HTERT RPE-1 (cell line): ENCODE data around the gene CAMK1D.
"Not testable (repeated sequence)": the region's sequence is repeated elsewhere in the genome, so short reads cannot be mapped to it uniquely, and the experiment has no call there.

Experiments
- in situ Hi-C: fragments of 300-500 bp; cut with MboI; formaldehyde crosslinking; loops from 4 replicates; pipeline ENCODE4 v1.14.3; 2020; ENCODE audit warnings: low sequenced_read_pairs

The CAMK1D gene

DNA sequence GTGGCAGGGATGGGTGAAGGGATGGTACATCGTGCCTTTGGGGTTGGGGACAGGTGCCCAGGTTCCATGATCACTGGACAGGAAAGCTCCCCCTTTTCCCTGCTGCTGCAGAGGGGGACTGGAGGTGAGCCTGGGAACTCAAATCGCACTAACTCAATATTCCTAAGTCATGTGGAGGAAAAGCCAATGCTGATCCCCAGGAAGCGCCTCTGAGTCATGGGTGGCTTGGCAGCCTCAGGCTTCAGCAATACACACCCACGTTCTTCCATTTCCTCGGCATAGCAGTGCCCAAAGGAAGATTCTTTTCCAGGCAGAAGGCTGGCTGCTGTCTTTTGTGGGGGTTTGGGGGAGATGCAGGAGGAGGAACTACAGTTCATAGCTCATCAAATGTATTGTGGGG, 486.4 kb downstream of the CAMK1D start:
- in situ Hi-C loops, result no loop called here

DNA sequence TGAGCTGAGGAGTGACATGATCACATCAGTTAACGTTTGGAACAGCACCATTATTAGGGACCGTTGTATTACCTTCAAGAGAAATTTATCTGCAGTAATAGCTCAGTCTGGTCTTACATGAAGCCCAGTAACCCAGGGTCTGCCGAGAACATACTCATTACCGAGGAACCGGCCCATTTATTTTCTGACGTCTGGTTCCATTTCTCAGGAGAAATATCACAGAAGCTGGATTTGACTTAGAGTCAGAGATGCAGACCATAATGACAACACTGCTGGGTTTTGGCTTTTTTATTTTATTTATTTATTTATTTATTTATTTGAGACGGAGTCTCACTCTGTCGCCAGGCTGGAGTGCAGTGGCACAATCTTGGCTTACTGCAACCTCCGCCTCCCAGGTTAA, 489.0 kb downstream of the CAMK1D start:
- in situ Hi-C loops, result no loop called here

DNA sequence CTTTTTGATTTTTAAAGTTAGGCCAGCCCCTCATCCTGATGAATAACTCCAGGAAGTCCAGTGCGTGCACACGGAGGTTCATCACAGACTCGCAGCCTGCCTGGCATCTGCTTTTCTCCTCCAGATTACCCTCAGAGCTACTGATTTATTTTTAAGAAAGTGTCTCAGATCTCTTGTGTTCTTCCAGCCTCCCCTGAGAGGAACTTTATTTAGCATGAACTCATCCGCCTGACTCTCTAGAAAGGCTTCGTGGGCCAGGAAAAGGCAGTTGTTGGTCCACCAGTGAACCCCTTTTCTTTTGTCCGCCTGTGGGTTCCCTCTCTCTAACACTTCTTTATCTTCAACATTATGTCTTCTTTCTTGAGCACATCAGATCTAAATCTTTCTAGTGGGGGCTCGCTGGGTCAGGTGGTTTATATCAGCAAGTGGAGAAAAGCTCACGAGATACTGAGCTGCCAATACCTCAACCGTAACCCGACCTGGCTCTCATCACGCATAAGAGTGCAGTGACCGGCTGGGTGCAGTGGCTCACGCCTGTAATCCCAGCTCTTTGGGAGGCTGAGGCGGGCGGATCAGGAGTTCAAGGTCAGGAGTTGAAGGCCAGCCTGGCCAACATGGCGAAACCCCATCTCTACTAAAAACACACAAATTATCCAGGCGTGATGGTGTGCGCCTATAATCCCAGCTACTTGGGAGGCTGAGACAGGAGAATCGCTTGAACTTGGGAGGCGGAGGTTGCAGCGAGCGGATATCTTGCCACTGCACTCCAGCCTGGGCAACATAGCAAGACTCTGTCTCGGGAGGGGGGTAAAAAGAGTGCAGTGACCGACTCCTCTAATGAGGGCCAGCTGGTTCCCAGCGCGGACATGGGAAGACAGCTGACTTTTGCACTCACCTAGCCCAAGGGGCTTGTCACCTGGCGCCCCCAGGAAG, 489.9 kb downstream of the CAMK1D start:
- in situ Hi-C loops, result no loop called here

DNA sequence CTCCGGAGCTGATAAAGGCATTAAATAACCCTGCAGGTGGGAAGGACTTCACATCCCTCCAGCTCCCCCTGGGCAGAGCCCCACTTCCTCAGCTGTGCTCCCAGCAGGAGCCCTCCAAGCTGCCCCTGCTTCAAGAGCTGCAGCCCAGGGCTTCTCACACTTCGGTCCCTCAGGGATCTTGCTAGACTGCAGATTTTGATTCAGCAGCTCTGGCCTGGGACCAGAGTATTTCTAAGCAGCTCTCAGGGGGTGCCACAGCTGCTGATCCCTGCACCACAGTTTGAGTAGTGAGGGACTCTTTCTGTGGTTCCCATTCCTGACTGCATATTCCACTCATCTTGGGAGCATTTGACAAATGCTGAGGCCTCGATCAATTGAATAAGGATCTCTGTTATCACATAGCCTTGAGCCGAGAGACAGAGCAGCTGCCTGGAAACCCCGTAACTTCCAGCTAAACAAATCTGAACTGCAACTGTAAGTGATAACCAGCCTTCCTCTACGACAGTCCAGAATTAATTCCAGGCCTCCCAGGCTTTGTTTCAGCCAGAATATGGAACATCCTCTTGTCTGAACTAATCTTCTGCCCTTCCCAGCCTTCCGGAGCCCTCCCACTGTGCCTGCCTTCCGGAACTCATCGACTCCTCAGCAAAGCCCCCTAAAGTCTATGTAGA, 490.7 kb downstream of the CAMK1D start:
- in situ Hi-C loops, result no loop called here

DNA sequence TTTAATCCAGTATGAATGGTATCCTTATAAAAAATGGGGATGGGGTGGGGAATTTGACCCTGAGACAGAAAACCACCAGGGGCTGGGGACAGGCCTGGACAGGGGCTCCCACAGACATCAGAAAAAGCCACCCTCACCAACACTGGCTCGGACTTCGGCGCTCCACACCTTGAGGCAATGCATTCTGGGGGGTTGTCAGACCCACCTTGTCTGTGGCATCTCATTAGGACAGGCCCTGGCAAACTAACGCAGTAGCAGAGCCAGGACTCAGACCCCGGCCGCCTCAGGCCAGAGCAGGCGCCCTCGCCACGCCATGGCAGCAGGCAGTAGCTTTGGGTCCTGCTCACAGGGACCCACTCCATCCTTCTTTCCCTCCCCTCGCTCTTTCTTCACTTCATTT, 492.1 kb downstream of the CAMK1D start:
- in situ Hi-C loops, result no loop called here

DNA sequence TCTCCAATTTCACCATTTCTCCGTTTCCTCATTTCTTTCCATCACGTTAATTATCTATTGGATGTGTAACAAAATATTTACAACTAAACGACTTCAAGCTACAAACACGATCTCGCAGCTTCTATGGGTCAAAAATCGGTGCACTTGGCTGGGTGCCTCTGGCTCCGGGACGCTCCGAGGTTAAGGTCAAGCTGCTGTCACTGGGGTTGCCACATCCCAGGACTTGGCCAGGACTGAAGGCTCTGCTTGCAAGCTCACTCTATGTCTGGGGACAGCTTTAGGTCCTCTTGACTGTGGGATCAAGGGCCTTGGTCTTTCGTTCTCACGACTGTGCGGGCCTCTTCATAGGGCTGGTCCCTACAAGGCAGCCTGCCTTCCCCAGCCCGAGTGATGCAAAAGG, 492.5 kb downstream of the CAMK1D start:
- in situ Hi-C loops, result no loop called here

DNA sequence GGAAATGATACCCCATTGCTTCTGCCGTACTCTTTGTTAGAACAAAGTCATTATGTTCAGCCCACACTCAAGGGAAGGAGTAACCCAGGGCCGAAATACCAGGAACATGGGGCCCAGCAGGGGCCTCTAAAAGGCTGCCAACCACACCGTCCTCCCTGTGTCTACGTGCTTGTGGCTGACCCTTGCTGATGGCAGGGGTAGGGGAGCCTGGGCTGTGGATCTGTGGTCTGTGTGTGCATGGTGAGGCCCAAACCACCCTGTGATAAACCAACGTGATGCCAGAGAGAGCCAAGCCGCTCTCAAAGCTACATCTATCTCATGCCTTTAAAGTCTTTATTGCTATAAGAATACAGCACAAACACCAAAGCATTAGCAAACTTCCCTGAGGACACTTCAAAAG, 493.0 kb downstream of the CAMK1D start:
- in situ Hi-C loops, result no loop called here

DNA sequence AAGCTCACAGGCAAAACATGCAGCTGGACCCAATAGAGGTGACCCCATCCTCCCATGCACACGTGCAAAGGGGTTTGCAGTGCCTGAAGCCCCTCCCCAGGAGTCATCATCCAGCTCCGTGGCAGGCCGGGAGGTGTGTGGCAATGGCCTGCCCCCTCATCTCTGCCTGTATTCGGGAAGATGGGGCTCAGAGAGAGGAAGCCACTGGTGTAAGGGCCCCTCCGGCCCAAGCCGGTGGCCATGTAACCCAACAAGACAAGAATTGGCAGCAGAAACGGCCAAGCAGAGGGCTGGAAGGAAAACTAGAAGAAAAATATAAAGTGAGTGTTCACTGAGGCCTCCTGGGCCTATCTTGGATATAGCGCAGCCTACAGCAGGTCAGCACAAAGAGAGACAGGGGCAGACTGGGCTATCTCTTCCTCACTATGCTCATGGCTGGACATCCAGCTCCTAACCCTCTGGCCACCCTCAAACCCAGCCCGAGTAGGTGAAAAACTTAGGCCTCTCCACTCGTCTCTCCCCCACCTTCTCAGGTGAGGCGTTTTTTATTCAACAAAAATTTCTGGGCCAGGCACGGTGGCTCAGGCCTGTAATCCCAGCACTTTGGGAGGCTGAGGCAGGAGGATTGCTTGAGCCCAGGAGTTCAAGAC, 494.1 kb downstream of the CAMK1D start:
- in situ Hi-C loops, result no loop called here

DNA sequence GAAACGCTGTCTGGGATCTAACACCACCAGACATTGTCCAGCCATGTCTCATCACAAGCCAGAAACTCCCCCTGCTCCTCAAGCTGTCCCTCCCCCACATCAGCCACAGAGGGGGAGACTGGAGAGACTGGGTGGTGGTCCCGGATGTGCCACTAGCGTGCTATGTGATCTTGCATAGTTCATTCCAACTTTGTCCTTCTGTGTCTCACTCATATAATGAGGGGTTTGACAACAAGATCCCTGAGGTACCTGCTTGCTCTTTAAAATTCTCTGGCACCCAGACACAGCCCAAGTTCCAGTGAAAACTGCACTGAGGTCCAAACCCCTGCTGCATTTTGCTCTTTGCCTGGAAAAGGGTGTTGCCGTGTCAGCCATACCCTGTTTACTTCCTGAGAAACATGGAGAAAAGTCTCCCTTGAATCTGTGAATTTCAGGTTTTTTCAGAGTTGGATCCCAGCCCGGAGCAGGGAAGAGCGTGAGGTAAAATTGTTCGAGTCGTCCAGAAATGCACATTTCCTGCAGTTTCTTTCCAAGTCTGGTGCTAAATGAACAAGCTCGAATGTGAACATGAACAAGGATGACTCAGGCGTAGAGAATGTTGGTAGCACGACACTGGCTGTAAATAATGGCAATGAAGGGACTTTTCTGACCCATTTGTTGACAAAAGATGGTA, 495.6 kb downstream of the CAMK1D start:
- in situ Hi-C loops, result no loop called here

DNA sequence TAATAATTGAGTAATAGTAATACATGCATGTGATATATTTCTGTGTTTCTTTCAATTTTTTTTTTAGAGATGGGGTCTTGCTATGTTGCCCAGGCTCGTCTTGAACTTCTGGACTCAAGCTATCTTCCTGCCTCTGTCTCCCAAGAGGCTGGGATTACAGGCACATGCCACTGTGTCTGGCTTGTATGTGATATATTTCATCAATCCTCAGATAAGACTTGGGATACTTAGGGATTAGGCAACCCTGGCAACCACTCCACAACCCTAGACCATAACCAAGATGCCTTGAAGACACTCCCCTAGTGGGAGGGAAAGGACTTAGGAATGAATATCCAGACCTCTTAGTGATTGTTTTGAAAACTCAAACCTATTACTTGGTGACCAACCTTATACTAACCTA, 497.4 kb downstream of the CAMK1D start:
- in situ Hi-C loops, result no loop called here

DNA sequence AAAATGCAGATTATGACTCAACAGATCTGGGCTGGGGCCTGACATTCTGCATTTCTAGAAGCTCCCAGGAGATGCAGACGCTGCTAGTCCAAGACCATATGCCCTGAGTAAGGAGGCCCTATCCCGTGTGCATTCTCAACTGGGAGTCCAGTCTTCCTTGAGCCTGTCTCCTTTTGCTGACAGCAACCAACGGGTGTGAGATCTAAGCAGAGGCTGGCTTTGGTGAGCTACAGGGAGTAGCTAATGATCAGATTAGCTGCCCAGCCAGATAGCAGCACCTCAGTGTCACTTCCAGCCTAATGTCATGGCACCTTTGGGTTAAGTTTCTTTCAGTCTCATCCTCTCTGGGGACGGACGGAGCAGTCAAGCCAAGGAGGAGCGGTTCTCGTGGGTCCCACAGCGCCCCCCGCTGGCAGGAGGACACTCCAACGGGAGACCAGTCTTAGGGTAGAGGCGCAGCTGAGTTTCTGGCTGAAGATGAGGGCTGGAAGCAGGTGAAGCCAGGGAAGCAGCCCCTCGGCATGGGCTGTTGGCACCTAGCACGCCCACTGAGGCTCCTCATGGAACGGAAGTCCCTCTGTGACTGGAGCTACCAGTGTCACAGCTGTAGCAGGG, 498.1 kb downstream of the CAMK1D start:
- in situ Hi-C loops, result no loop called here

DNA sequence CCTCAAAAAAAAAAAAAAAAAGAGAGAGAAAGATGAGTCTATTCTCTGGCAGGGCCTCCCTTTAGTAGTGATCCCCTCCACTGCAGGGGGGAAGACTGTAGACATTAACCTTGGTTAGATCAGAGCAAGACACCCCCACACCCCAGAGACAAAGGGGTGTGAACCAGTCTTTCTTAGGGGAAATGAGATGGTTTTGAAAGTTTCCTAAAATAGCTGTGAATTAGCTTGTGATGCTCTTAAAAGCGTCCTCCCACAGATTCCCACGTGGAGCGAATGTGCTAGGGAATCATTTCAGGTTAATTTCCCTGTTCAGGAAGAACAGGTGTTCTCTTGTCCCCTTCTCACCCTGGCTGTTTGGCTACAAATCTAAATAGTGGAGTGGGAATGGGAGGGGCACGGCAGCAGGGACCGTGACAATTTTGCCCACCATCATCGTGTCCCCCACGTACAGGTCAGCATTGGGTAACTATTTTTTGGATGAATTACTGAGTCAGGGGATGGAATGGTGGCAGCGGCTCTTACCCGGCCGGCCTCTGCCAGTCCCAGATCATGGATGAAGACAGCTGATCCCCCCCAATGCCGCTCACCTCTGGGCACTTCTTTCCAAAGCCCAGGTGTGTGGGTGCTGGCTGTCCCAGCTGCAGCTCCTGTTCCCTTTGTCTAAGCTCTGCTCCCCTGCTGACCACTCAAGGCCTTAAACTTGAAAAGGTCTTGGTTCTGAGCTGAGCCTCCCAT, 499.3 kb downstream of the CAMK1D start:
- in situ Hi-C loops, result no loop called here

DNA sequence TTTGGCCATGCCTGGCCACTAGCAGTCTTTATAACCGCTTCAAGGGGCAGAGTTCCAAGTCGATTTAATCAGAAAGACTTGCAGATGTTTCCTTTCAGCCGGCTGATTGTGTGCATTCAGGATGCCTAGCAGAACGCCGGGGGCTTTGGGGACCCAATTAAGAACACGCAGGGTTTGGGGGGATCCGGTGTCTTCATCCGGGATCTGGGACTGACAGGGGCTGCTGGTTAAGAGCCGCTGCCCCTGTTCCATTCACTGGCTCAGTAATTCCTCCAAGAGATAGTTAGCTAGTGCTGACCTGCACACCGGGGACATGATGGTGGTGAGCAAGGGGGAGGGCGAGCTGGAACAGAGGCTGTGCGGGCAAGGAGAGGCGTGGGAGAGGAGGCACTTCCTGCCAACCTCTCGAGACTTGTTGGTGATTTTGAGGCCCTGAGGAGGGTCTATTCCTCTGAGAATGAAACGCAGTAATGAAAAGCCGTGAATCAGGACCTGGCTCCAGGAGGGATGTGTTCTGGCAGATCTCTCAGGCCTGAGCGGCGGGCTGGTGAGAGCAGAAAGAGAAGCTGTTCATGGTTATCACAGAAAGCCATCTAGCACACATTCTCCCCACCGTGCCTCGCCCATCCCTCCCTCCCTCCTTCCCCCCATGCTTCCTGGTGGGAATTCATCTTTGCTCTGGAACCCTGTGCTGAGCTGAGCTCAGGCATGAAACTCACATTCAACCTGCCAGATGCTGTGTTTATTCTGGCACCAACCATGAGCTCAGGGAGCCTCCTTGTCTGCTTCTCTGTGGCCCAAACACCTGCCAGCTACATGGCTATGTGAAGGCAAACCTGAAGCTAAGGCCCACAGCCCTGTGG, 500.2 kb downstream of the CAMK1D start:
- in situ Hi-C loops, result no loop called here

DNA sequence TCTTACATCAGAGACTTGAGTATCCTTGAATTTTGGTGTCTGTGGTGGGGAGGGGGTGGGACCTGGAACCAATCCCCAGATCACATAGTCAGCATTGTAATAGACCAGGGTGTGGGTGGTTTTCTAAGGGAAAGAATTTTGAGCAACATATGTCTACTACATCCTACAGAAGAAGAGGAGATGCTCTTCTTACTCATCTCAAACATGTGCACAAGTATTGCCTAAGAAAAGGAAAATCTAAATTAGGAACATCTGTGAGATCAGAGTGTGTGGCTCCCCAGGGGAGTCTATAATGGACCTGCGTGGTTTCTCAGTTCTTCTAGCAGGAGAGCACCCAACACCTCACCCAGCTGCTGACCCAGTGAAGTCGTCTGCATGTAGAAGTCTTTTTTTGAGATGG, 503.3 kb downstream of the CAMK1D start:
- in situ Hi-C loops, result no loop called here

DNA sequence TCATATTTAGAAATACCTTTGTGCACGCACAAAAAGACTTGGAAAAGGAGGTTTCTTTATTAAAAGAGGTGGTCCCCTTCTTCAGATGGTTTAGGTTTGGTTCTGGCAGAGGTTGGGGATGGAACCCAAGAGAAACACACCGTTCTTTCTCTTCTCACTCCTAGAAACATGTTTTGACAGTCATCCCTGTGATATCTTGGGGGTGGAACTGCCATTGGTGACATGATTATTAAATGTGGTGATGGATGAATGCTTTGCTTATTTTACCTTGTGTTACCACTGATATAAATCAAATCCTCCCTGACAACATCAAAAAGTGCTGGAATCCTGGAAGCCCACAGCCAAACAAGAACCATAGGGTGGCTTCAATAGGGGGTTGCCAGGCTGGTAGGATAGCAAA, 505.6 kb downstream of the CAMK1D start:
- in situ Hi-C loops, result no loop called here

DNA sequence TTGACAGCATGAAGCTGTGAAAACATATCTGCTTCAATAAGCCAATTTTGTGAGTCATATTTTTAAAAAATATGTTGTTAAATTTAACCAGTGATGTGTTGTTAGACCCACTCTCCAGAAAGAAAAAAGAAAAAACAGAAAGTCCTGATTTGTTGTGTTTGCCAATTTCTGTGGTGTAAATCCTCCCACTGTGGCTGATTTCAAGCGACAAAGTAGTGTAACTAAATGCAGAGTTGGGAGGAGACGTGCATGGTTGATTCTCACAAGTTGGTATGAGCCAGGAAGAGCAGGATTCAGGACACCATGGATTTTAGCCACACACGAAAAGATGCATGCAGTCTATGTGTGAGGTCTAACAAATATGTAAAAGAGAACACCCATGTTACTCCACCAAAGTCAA, 513.1 kb downstream of the CAMK1D start:
- in situ Hi-C loops, result no loop called here

DNA sequence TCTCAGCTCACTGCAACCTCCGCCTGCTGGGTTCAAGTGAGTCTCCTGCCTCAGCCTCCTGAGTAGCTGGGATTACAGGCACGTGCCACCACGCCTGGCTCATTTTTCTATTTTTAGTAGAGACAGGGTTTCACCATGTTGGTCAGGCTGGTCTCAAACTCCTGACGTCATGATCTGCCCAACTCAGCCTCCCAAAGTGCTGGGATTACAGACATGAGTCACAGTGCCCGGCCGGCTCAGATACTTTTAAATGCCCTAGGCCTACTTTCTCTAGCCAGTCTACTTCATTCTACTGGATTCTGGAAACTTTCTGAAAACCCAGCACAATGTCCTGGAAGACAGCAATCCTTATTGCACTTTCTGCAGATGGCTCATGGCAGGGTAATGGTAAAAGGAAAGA, 516.2 kb downstream of the CAMK1D start:
- in situ Hi-C loops, result not testable (repeated sequence)

DNA sequence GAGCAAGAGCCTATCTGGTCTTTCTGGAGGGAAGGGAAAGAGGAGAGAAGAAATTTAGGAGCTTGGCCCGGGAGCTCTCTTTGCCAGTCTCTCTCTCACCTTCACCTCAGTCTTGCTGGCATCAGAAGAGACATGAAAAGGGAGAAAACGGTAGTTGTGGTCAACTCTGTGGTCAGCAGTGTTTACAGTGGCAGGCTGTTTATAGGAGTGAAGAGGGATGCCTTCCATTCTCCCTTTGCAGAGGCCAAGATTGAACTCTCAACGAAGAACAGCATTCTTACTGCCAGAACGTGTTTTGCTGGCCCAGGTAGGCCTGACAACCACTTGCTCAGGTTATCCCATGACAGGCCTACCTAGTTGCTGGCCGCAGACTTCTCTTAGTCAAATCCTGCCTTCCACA, 518.9 kb downstream of the CAMK1D start:
- in situ Hi-C loops, result no loop called here

DNA sequence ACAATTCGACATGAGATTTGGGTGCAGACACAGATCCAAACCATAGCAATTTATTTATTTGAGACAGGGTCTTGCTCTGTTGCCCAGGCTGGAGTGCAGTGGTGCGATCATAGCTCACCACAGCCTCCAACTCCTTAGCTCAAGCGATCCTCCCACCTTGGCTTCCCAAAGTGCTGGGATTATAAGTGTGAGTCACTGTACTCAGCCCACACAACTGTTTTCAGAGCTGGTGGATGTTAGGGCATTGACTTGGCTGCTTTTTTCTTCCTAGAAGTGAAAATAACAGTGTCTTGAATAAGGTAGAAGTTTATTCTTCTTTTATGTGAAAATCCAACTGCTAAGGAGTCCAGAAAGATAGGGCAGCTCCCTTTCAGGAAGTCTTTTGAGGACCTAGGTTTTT, 520.1 kb downstream of the CAMK1D start:
- in situ Hi-C loops, result no loop called here
